C4-2B (cell line): ENCODE measurements around the gene THBS4.

Experiments
- CTCF ChIP-seq: fragments of 450-650 bp; conservative IDR thresholded peaks from 2 replicates; pipeline ENCODE4 v1.5.1; 2017; ENCODE audit warnings: mild to moderate bottlenecking
- ZFX ChIP-seq: fragments of 450-650 bp; IDR thresholded peaks from 2 replicates; pipeline ENCODE4 v1.6.1; 2017

GRCh38 chr5:79990205-79990597 lies 44.9 kb upstream of the THBS4 start:
- no peak for TF ChIP-seq CTCF
- no peak for TF ChIP-seq ZFX
